ENCODE measurements around the gene AGMO.

Gene AGMO

GRCh38 chr7:15397159-15397550 lies 164.7 kb downstream of the AGMO start:
- DNase-seq (ENCODE audit: low read depth) = no peak

- no peak for DNase-seq (ENCODE audit: low read depth)
These were observed 165.3 kb downstream of the AGMO start for GRCh38 chr7:15396210-15397158.

- DNase-seq (ENCODE audit: low read depth) = no peak
These were observed 172.7 kb downstream of the AGMO start for GRCh38 chr7:15389073-15389472.

GRCh38 chr7:15378494-15379145 lies 183.2 kb downstream of the AGMO start:
- DNase-seq (ENCODE audit: low read depth) = no peak

GRCh38 chr7:15376600-15376999 lies 185.2 kb downstream of the AGMO start:
- no peak for DNase-seq (ENCODE audit: low read depth)

GRCh38 chr7:15370441-15370840 lies 191.4 kb downstream of the AGMO start:
- DNase-seq (ENCODE audit: low read depth) = no peak

- DNase-seq (ENCODE audit: low read depth) = no peak
These were observed 193.2 kb downstream of the AGMO start for GRCh38 chr7:15368653-15369052.

GRCh38 chr7:15367897-15368296 lies 193.9 kb downstream of the AGMO start:
- DNase-seq (ENCODE audit: low read depth) = no peak

GRCh38 chr7:15358112-15358511 lies 203.7 kb downstream of the AGMO start:
- no peak for DNase-seq (ENCODE audit: low read depth)

- no peak for DNase-seq (ENCODE audit: low read depth)
These were observed 209.2 kb downstream of the AGMO start for GRCh38 chr7:15352421-15353206.

- no peak for DNase-seq (ENCODE audit: low read depth)
These were observed 216.6 kb downstream of the AGMO start for GRCh38 chr7:15345216-15345615.

GRCh38 chr7:15341817-15342216 lies 220.0 kb downstream of the AGMO start:
- no peak for DNase-seq (ENCODE audit: low read depth)

GRCh38 chr7:15336146-15336545 lies 225.7 kb downstream of the AGMO start:
- DNase-seq (ENCODE audit: low read depth) = no peak

- no peak for DNase-seq (ENCODE audit: low read depth)
These were observed 226.4 kb downstream of the AGMO start for GRCh38 chr7:15335390-15335789.

GRCh38 chr7:15334536-15335263 lies 227.1 kb downstream of the AGMO start:
- no peak for DNase-seq (ENCODE audit: low read depth)

GRCh38 chr7:15332956-15333355 lies 228.9 kb downstream of the AGMO start:
- no peak for DNase-seq (ENCODE audit: low read depth)

- DNase-seq (ENCODE audit: low read depth) = no peak
These were observed 230.9 kb downstream of the AGMO start for GRCh38 chr7:15330943-15331342.

- DNase-seq (ENCODE audit: low read depth) = no peak
These were observed 234.8 kb downstream of the AGMO start for GRCh38 chr7:15327001-15327400.

GRCh38 chr7:15326044-15326644 lies 235.7 kb downstream of the AGMO start:
- DNase-seq (ENCODE audit: low read depth) = no peak

GRCh38 chr7:15323550-15323949 lies 238.3 kb downstream of the AGMO start:
- DNase-seq (ENCODE audit: low read depth) = no peak

GRCh38 chr7:15317215-15317614 lies 244.6 kb downstream of the AGMO start:
- DNase-seq (ENCODE audit: low read depth) = no peak
